DMS153 (cell line): ENCODE measurements around the gene ITGAV.

Experiments
- DNase-seq: peaks from one replicate; lab custom pipeline; 2025; lab: John Stamatoyannopoulos, UW

Gene ITGAV

GRCh38 chr2:186718122-186718521 lies 128.3 kb downstream of the ITGAV start:
- no peak for DNase-seq

GRCh38 chr2:186718903-186719302 lies 129.0 kb downstream of the ITGAV start:
- DNase-seq, result no peak

GRCh38 chr2:186721956-186722355 lies 132.1 kb downstream of the ITGAV start:
- no peak for DNase-seq

- DNase-seq, result no peak
Measured at GRCh38 chr2:186724736-186725135, 134.9 kb downstream of the ITGAV start.

GRCh38 chr2:186725783-186726182 lies 135.9 kb downstream of the ITGAV start:
- DNase-seq, result no peak

- DNase-seq, result no peak
Measured at GRCh38 chr2:186726938-186727337, 137.1 kb downstream of the ITGAV start.

GRCh38 chr2:186728631-186729030 lies 138.8 kb downstream of the ITGAV start:
- DNase-seq, result no peak
